Measurements from ENCODE around the gene RPS3. TPM values are rescaled to one million over a fixed set of nuclear protein-coding genes. Genes with fewer than 3 reads are reported as not detected.
A peak's percentile ranks its signal among the peaks of the same experiment; 100 is the strongest.

The RPS3 gene
- total and polyA plus RNA-seq, 2 of the 13 experiments (the other 11 are each of a cell fraction or from before 2014, with no cell fraction given): 2,143 to 3,616 TPM

GRCh38 chr11:75351791-75352587, 47.3 kb upstream of the RPS3 start (continued):
- no peak for TF ChIP-seq DMTF1 (CRISPR knock-in tag; IDR thresholded peaks at IDR 0.05)
- TF ChIP-seq PCBP2 (optimal IDR thresholded peaks at IDR 0.05; ENCODE audit: low read depth, low read length, poor library complexity, severe bottlenecking): peak; percentile 25
- no peak for TF ChIP-seq MNT (IDR thresholded peaks at IDR 0.05)
- peak; percentile 68 for TF ChIP-seq WIZ (CRISPR knock-in tag; IDR thresholded peaks at IDR 0.05)
- TF ChIP-seq ZNF205 (CRISPR knock-in tag; IDR thresholded peaks at IDR 0.05): 0 out of 2 replicates have a peak, but pooled peaks have one; percentile 80
- peak; percentile 49; the same call in 1 of the 2 replicates for TF ChIP-seq JUNB (CRISPR knock-in tag; IDR thresholded peaks at IDR 0.05; ENCODE audit: borderline replicate concordance)
- no peak for TF ChIP-seq RNF2 (conservative IDR thresholded peaks at IDR 0.05; ENCODE audit: low read depth)
- no peak for TF ChIP-seq CREB1 (IDR thresholded peaks at IDR 0.05)
- no peak for TF ChIP-seq CREB1 (CRISPR knock-in tag; IDR thresholded peaks at IDR 0.05)
- no peak for TF ChIP-seq RFX5 (IDR thresholded peaks at IDR 0.05; ENCODE audit: low read depth, low read length)
- no peak for TF ChIP-seq CEBPG (CRISPR knock-in tag; IDR thresholded peaks at IDR 0.05)
- 0 out of 4 replicates have a peak, but pooled peaks of 1 of the 2 experiments have one; percentile 22 for TF ChIP-seq ATF4 (CRISPR knock-in tag; IDR thresholded peaks at IDR 0.05)
- no peak for TF ChIP-seq NFIC (IDR thresholded peaks at IDR 0.05; ENCODE audit: low read length)
- TF ChIP-seq GMEB1 (CRISPR knock-in tag; IDR thresholded peaks at IDR 0.05; ENCODE audit: borderline replicate concordance): peak; percentile 64
- no peak for TF ChIP-seq ZNF704 (CRISPR knock-in tag; IDR thresholded peaks at IDR 0.05; ENCODE audit: borderline replicate concordance)
- TF ChIP-seq SNAPC2 (CRISPR knock-in tag; IDR thresholded peaks at IDR 0.05): no peak
- no peak for TF ChIP-seq ZNF569 (CRISPR knock-in tag; IDR thresholded peaks at IDR 0.05; ENCODE audit: borderline replicate concordance)
- no peak for TF ChIP-seq TERF1 (CRISPR knock-in tag; IDR thresholded peaks at IDR 0.05)
- 0 out of 2 replicates have a peak, but pooled peaks have one; percentile 75 for TF ChIP-seq ZNF775 (CRISPR knock-in tag; IDR thresholded peaks at IDR 0.05; ENCODE audit: borderline replicate concordance)

Data from HepG2 (cell line).